Fibroblast of lung (primary cell): ENCODE results near the gene ELL.

Experiments used
- EZH2 ChIP-seq: IDR thresholded peaks from 2 replicates; pipeline ENCODE4 v1.5.1; 2012; ENCODE audit warnings: low read length, control low read depth, mild to moderate bottlenecking; ENCODE audit errors: missing control alignments
- TF ChIP-seq, protein P1 (sequence below), 2 donors: IDR thresholded peaks in 1 of 2; conservative IDR thresholded peaks in 1 of 2; 1 replicate in 1 of 2; 2 replicates in 1 of 2; pipeline ENCODE4 v1.5.1; 2011 to 2012; ENCODE audit warnings: low read length in 2 of 2, control low read depth in 1 of 2, inconsistent platforms in 1 of 2, low read depth in 1 of 2, mild to moderate bottlenecking in 1 of 2

DNA sequence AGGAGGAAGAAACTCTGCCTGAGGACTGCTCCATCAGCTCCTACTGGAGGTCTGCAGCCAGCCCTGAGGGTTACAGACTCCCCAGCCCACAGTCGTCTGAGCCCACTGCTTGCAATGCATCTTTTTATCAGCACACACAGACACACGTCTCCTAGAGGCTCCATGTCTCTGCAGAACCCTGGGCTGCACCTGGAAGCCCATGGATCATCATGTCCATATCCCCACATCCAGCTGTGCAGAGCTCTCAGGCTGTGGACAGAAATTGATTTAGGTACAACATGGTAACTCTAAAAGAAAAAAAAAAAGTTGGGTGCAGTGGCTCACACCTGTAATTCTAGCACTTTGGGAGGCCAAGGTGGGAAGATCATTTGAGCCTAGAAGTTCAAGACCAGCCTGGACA lies 51.1 kb downstream of the ELL start:
- TF ChIP-seq, protein P1, sequence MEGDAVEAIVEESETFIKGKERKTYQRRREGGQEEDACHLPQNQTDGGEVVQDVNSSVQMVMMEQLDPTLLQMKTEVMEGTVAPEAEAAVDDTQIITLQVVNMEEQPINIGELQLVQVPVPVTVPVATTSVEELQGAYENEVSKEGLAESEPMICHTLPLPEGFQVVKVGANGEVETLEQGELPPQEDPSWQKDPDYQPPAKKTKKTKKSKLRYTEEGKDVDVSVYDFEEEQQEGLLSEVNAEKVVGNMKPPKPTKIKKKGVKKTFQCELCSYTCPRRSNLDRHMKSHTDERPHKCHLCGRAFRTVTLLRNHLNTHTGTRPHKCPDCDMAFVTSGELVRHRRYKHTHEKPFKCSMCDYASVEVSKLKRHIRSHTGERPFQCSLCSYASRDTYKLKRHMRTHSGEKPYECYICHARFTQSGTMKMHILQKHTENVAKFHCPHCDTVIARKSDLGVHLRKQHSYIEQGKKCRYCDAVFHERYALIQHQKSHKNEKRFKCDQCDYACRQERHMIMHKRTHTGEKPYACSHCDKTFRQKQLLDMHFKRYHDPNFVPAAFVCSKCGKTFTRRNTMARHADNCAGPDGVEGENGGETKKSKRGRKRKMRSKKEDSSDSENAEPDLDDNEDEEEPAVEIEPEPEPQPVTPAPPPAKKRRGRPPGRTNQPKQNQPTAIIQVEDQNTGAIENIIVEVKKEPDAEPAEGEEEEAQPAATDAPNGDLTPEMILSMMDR (conservative IDR thresholded peaks at IDR 0.05 in 1 of 2, IDR thresholded peaks at IDR 0.05 in 1 of 2; ENCODE audit: low read depth in 1 of 2, low read length in 2 of 2): no peak
- no peak for TF ChIP-seq EZH2
